ENCODE data around the gene GJC2. TPM values are rescaled to one million over a fixed set of nuclear protein-coding genes. Genes with fewer than 3 reads are reported as not detected.

Gene GJC2
- total RNA-seq, 2 donors from 2014 or later, result 1.9 to 4.1 TPM

- under 1% methylated on average over 88 of the region's 93 CpGs for WGBS
- H3K9me3 ChIP-seq, result no peaks in the 10 kb centered on the region
- peak; percentile 91 for TF ChIP-seq POLR2AphosphoS5 (IDR thresholded peaks at IDR 0.05)
- peak; percentile 91 for TF ChIP-seq POLR2A (IDR thresholded peaks at IDR 0.05)
- TF ChIP-seq, protein P1, sequence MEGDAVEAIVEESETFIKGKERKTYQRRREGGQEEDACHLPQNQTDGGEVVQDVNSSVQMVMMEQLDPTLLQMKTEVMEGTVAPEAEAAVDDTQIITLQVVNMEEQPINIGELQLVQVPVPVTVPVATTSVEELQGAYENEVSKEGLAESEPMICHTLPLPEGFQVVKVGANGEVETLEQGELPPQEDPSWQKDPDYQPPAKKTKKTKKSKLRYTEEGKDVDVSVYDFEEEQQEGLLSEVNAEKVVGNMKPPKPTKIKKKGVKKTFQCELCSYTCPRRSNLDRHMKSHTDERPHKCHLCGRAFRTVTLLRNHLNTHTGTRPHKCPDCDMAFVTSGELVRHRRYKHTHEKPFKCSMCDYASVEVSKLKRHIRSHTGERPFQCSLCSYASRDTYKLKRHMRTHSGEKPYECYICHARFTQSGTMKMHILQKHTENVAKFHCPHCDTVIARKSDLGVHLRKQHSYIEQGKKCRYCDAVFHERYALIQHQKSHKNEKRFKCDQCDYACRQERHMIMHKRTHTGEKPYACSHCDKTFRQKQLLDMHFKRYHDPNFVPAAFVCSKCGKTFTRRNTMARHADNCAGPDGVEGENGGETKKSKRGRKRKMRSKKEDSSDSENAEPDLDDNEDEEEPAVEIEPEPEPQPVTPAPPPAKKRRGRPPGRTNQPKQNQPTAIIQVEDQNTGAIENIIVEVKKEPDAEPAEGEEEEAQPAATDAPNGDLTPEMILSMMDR (IDR thresholded peaks at IDR 0.05), result peak; percentile 95 to 100 (median 98)
- H3K27me3 ChIP-seq (replicated peaks; ENCODE audit: insufficient read depth), result no peaks in the 10 kb centered on the region
- peaks cover 5% of the 10 kb centered on the region for H3K4me1 ChIP-seq (replicated peaks)
- peak within 1 kb of the TSS; percentile 92 to 99 for H3K27ac ChIP-seq
- H3K36me3 ChIP-seq, result no peaks in the 10 kb centered on the region
- intact Hi-C loops (cut with DNase I), result loop anchor here (10.0 kb wide), 1 partner anchor 319 kb away; the partner anchor contains the start of gene RNF187
- H3K4me3 ChIP-seq, result peak within 1 kb of the TSS; percentile 67 to 92
- peak; percentile 99 for DNase-seq (ENCODE audit: low spot score)
Observed at GRCh38 chr1:228165372-228166169, 15.8 kb downstream of the GJC2 start, which contains the start of gene IBA57. Gene IBA57, plus strand, starts transcription at chr1:228165804. Its CDS starts 13 bp downstream, at chr1:228165817.

DNA sequence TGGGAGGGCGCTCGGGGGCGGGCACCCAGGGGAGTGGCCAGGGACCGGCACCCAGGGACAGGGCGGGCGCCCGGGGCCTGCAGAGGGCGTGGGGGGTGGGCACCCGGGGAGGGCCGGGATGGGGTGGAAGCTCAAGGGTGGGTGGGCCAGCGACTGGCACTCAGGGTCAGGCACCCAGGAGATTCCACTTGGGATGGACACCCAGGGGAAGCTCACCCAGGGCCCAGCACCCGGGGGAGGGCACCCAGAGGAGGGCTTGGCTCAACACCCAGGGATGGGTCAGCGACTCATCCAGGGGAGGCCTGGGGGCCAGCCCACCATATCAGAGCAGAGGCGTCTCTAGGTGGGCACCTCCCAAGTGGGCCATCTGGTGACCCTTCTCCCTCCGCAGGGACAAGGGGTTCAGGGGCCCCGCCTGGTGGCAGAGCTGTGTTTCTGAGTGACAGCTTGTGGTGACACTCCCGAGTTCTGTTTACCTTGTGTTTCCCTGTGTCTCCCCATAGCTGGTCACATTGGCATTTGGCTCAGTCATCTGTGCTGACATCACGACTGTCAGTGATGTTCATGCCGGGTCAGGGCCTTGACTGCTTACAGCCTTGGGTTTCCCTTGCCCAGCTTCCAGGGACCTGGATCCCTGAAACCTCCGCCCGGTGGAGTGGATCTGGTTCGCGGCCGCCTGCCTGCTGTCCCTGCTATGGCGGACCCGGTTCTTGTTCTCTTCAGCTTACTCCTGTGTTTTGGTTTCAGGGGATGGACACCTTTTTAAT, 16.6 kb downstream of the GJC2 start:
- 21% methylated on average over 16 of the region's 26 CpGs for WGBS
- intact Hi-C loops (cut with DNase I), result loop anchor here (10.0 kb wide), 1 partner anchor 318 kb away; the partner anchor contains the start of gene RNF187
- H3K9me3 ChIP-seq, result no peaks in the 10 kb centered on the region
- peak; percentile 69 for DNase-seq (ENCODE audit: low spot score)
- TF ChIP-seq POLR2AphosphoS5 (IDR thresholded peaks at IDR 0.05) (peak; percentile 53), POLR2A (IDR thresholded peaks at IDR 0.05) (no peak)
- TF ChIP-seq, protein P1 (IDR thresholded peaks at IDR 0.05), result peak in 2 of 4 experiments; percentile 52 to 56
- peak overlapping the region; percentile 67 to 92 for H3K4me3 ChIP-seq
- H3K4me1 ChIP-seq (replicated peaks), result peaks cover 5% of the 10 kb centered on the region
- no peaks in the 10 kb centered on the region for H3K36me3 ChIP-seq
- no peaks in the 10 kb centered on the region for H3K27me3 ChIP-seq (replicated peaks; ENCODE audit: insufficient read depth)
- H3K27ac ChIP-seq, result peak overlapping the region; percentile 92 to 99

GRCh38 chr1:228168563-228169270, 19.0 kb downstream of the GJC2 start:
- H3K27ac ChIP-seq, result no peak overlapping the region
- H3K27me3 ChIP-seq (replicated peaks; ENCODE audit: insufficient read depth), result no peaks in the 10 kb centered on the region
- WGBS, result 82% methylated on average over 12 of the region's 12 CpGs
- no peaks in the 10 kb centered on the region for H3K9me3 ChIP-seq
- intact Hi-C loops (cut with DNase I), result loop anchor here (10.0 kb wide), 1 partner anchor 316 kb away; the partner anchor contains the start of gene RNF187
- no peak for DNase-seq (ENCODE audit: low spot score)
- no peaks in the 10 kb centered on the region for H3K36me3 ChIP-seq
- no peak overlapping the region for H3K4me3 ChIP-seq
- H3K4me1 ChIP-seq (replicated peaks), result peaks cover 5% of the 10 kb centered on the region
- TF ChIP-seq, protein P1 (IDR thresholded peaks at IDR 0.05), result no peak
- no peak for TF ChIP-seq POLR2AphosphoS5 (IDR thresholded peaks at IDR 0.05)

DNA sequence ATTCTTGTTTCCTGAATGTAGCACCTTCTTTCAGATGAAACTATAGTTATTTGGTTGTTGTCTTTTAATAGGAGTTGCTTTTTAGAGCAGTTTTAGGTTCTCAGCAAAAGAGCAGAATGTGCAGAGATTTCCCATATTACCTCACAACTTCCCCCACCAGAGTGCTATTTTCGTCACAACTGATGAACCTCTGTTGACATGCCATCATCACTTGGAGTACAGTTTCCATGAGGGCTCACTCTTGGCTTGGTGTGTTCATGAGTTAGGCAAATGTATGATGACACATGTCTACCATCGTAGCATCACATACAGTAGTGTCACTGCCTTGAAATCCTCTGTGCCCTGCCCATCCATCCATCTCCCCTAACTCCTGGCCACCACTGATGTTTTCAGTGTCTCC, 19.6 kb downstream of the GJC2 start:
- DNase-seq (ENCODE audit: low spot score), result no peak
- Histone ChIP-seq H3K4me1 (replicated peaks) (peaks cover 5% of the 10 kb centered on the region), H3K4me3 (no peak overlapping the region), H3K27me3 (replicated peaks; ENCODE audit: insufficient read depth) (no peaks in the 10 kb centered on the region), H3K36me3 (no peaks in the 10 kb centered on the region), H3K9me3 (no peaks in the 10 kb centered on the region), H3K27ac (no peak overlapping the region)
- intact Hi-C loops (cut with DNase I), result loop anchor here (10.0 kb wide), 1 partner anchor 315 kb away; the partner anchor contains the start of gene RNF187
- 90% methylated on average over 2 of the region's 2 CpGs for WGBS
- TF ChIP-seq, protein P1 (IDR thresholded peaks at IDR 0.05), result no peak
- no peak for TF ChIP-seq POLR2A (IDR thresholded peaks at IDR 0.05)
- no peak for TF ChIP-seq POLR2AphosphoS5 (IDR thresholded peaks at IDR 0.05)

All from prostate gland (tissue), 2 donors.